Fibroblast of lung (primary cell): Measurements from ENCODE around the gene UPB1. TPM values are rescaled to one million over a fixed set of nuclear protein-coding genes. Genes with fewer than 3 reads are reported as not detected.
A peak's percentile ranks its signal among the peaks of the same experiment; 100 is the strongest.

Experiments
- DNase-seq, 2 donors: peaks; one replicate each; pipeline versions ENCODE4 v3.0.0 to v3.0.0-alpha.2; 2010; ENCODE audit warnings: low read depth in 2 of 2
- H2AFZ ChIP-seq: 2 replicates; pipeline ENCODE4 v1.5.1; 2012; ENCODE audit warnings: low read length, control low read depth, inconsistent platforms
- H3K27ac ChIP-seq: 2 replicates; pipeline ENCODE4 v1.5.1; 2011; ENCODE audit warnings: low read length, control low read depth; ENCODE audit not compliant: insufficient read depth
- H3K27me3 ChIP-seq: 2 replicates; pipeline ENCODE4 v1.5.1; 2011; ENCODE audit warnings: mild to moderate bottlenecking, low read length; ENCODE audit not compliant: control insufficient read depth, insufficient read depth
- H3K36me3 ChIP-seq: 2 replicates; pipeline ENCODE4 v1.5.1; 2011; ENCODE audit warnings: low read length; ENCODE audit not compliant: control insufficient read depth, insufficient read depth
- H3K4me1 ChIP-seq: 2 replicates; pipeline ENCODE4 v1.5.1; 2011; ENCODE audit warnings: low read length; ENCODE audit not compliant: control insufficient read depth, insufficient read depth; ENCODE audit errors: extremely low read depth
- H3K4me2 ChIP-seq: 2 replicates; pipeline ENCODE4 v1.5.1; 2011; ENCODE audit warnings: low read length, control low read depth; ENCODE audit not compliant: insufficient read depth; ENCODE audit errors: extremely low read depth
- H3K4me3 ChIP-seq, 4 experiments: fragments of 200-600 bp in 1 of 4; sonication (generic) in 1 of 4; replicated peaks in 1 of 4; 2 replicates each; pipeline ENCODE4 v1.5.1; 2011 to 2016; ENCODE audit warnings: low read length in 4 of 4, low read depth in 3 of 4, mild to moderate bottlenecking in 3 of 4, control low read depth in 2 of 4, inconsistent platforms in 1 of 4, mixed read lengths in 1 of 4; ENCODE audit not compliant: insufficient read depth in 1 of 4; ENCODE audit errors: control extremely low read depth in 1 of 4
- H3K79me2 ChIP-seq: 2 replicates; pipeline ENCODE4 v1.5.1; 2012; ENCODE audit warnings: mild to moderate bottlenecking, low read length, inconsistent platforms; ENCODE audit not compliant: control insufficient read depth, insufficient read depth
- H3K9ac ChIP-seq: 2 replicates; pipeline ENCODE4 v1.5.1; 2011; ENCODE audit warnings: mild to moderate bottlenecking, low read length, control low read depth; ENCODE audit not compliant: insufficient read depth
- H3K9me3 ChIP-seq: 2 replicates; pipeline ENCODE4 v1.5.1; 2012; ENCODE audit warnings: low read depth, low read length; ENCODE audit not compliant: control insufficient read depth, insufficient read depth
- H4K20me1 ChIP-seq: 2 replicates; pipeline ENCODE4 v1.5.1; 2011; ENCODE audit warnings: low read length; ENCODE audit not compliant: control insufficient read depth, insufficient read depth; ENCODE audit errors: extremely low read depth
- CTCF ChIP-seq, 2 donors: IDR thresholded peaks in 1 of 2; conservative IDR thresholded peaks in 1 of 2; 1 replicate in 1 of 2; 2 replicates in 1 of 2; pipeline ENCODE4 v1.5.1; 2011 to 2012; ENCODE audit warnings: low read length in 2 of 2, control low read depth in 1 of 2, inconsistent platforms in 1 of 2, low read depth in 1 of 2, mild to moderate bottlenecking in 1 of 2
- EZH2 ChIP-seq: IDR thresholded peaks from 2 replicates; pipeline ENCODE4 v1.5.1; 2012; ENCODE audit warnings: low read length, control low read depth, mild to moderate bottlenecking; ENCODE audit errors: missing control alignments
- polyA plus RNA-seq, 2 donors: library from polyadenylated mRNA; depleted of rRNA in 1 of 2; stranded (reverse) in 1 of 2; unstranded in 1 of 2; fragments of >200 nt; gene quantifications; 2 replicates each; pipeline ENCODE4 v1.2.1, GENCODE V29; 2011 to 2012; ENCODE audit warnings: missing spikeins in 1 of 2
- total RNA-seq: library from RNA; depleted of rRNA; stranded (reverse); fragments of >200 nt; gene quantifications from 2 replicates; pipeline ENCODE4 v1.2.1, GENCODE V29; 2014

The UPB1 gene
- total and polyA plus RNA-seq, 2 donors (not counting 1 experiment from before 2014, with no cell fraction given), result 0.05 TPM; not detected in 1

- H3K36me3 ChIP-seq, result no peaks in the 10 kb centered on the region
- no peak for TF ChIP-seq CTCF (conservative IDR thresholded peaks at IDR 0.05 in 1 of 2, IDR thresholded peaks at IDR 0.05 in 1 of 2; ENCODE audit: low read depth in 1 of 2, low read length in 2 of 2)
- no peak for TF ChIP-seq EZH2
- no peak for DNase-seq
- no peaks in the 10 kb centered on the region for H3K9me3 ChIP-seq
- no peak overlapping the region for H3K9ac ChIP-seq
- H3K4me1 ChIP-seq, result peaks cover 2% of the 10 kb centered on the region
- no peak overlapping the region for H3K4me3 ChIP-seq
- no peak overlapping the region for H3K27ac ChIP-seq
- H2AFZ ChIP-seq, result no peak overlapping the region
- H4K20me1 ChIP-seq, result no peaks in the 10 kb centered on the region
- no peaks in the 10 kb centered on the region for H3K79me2 ChIP-seq
- no peak overlapping the region for H3K4me2 ChIP-seq
- H3K27me3 ChIP-seq, result no peaks in the 10 kb centered on the region
Observed at GRCh38 chr22:24485170-24485569, 10.0 kb upstream of the UPB1 start.

GRCh38 chr22:24485608-24486007 is 9.5 kb upstream of the UPB1 start:
- Histone ChIP-seq H4K20me1 (no peaks in the 10 kb centered on the region), H3K79me2 (no peaks in the 10 kb centered on the region), H3K4me3 (no peak overlapping the region), H3K27me3 (no peaks in the 10 kb centered on the region), H3K27ac (no peak overlapping the region), H3K9ac (no peak overlapping the region), H3K36me3 (no peaks in the 10 kb centered on the region), H3K9me3 (no peaks in the 10 kb centered on the region), H2AFZ (no peak overlapping the region), H3K4me2 (no peak overlapping the region), H3K4me1 (peaks cover 2% of the 10 kb centered on the region)
- TF ChIP-seq CTCF (conservative IDR thresholded peaks at IDR 0.05 in 1 of 2, IDR thresholded peaks at IDR 0.05 in 1 of 2; ENCODE audit: low read depth in 1 of 2, low read length in 2 of 2), result peak in 1 of 2 donors; percentile 6
- no peak for TF ChIP-seq EZH2
- DNase-seq, result no peak

GRCh38 chr22:24486501-24486921 is 8.6 kb upstream of the UPB1 start:
- no peak overlapping the region for H3K27ac ChIP-seq

More at GRCh38 chr22:24486501-24486921, 8.6 kb upstream of the UPB1 start:
- H3K27me3 ChIP-seq, result no peaks in the 10 kb centered on the region
- no peaks in the 10 kb centered on the region for H3K9me3 ChIP-seq
- H3K4me3 ChIP-seq, result no peak overlapping the region
- H3K4me1 ChIP-seq, result peaks cover 2% of the 10 kb centered on the region
- H4K20me1 ChIP-seq, result no peaks in the 10 kb centered on the region
- peak; percentile 53 to 97 for DNase-seq
- H3K79me2 ChIP-seq, result no peaks in the 10 kb centered on the region
- no peak overlapping the region for H3K4me2 ChIP-seq
- no peak overlapping the region for H2AFZ ChIP-seq
- TF ChIP-seq EZH2, result no peak
- TF ChIP-seq CTCF (conservative IDR thresholded peaks at IDR 0.05 in 1 of 2, IDR thresholded peaks at IDR 0.05 in 1 of 2; ENCODE audit: low read depth in 1 of 2, low read length in 2 of 2), result no peak
- no peak overlapping the region for H3K9ac ChIP-seq
- no peaks in the 10 kb centered on the region for H3K36me3 ChIP-seq
